Measurements from ENCODE around the gene CHD5. TPM values are rescaled to one million over a fixed set of nuclear protein-coding genes. Genes with fewer than 3 reads are reported as not detected.

Gene CHD5
- total RNA-seq, 1 experiment from 2014 or later, result 0.39 TPM

- Histone ChIP-seq H3K4me3 (ENCODE audit: low read depth, low read length) (no peak overlapping the region), H3K36me3 (ENCODE audit: control insufficient read depth, insufficient read depth, low read length) (no peaks in the 10 kb centered on the region), H3K4me1 (no peaks in the 10 kb centered on the region), H3K27me3 (replicated peaks; ENCODE audit: control insufficient read depth, insufficient read depth, low read length) (no peaks in the 10 kb centered on the region), H3K9me3 (no peaks in the 10 kb centered on the region)
- H3K4me3 Mint-ChIP-seq (ENCODE audit: unreplicated experiment), result no peak overlapping the region
- peaks cover 95% of the 10 kb centered on the region for H3K36me3 Mint-ChIP-seq (ENCODE audit: insufficient read depth, unreplicated experiment)
- no peaks in the 10 kb centered on the region for H3K9me3 Mint-ChIP-seq (ENCODE audit: unreplicated experiment)
- intact Hi-C loops (cut with micrococcal nuclease; ENCODE audit: unreplicated experiment), result no loop called here
- CTCF ChIA-PET, result interaction anchor here (0.6 to 1.0 kb wide), 2 partner anchors 10 to 57 kb away, joined by 3 read pairs; no protein-coding TSS in a partner anchor
- no TSS peak for BruUV-seq (replicated peaks)
- H3K27me3 Mint-ChIP-seq (ENCODE audit: insufficient read depth, unreplicated experiment), result no peaks in the 10 kb centered on the region
- TF ChIP-seq CTCF (IDR thresholded peaks at IDR 0.05; ENCODE audit: insufficient read depth in 1 of 2, low read depth in 1 of 2, low read length in 1 of 2, severe bottlenecking in 1 of 2, unreplicated experiment in 1 of 2), result no peak
- no peaks in the 10 kb centered on the region for H3K4me1 Mint-ChIP-seq (ENCODE audit: low read depth, unreplicated experiment)
- H3K27ac Mint-ChIP-seq (ENCODE audit: unreplicated experiment), result no peak overlapping the region
- DNase-seq, result no peak
- POLR2A ChIA-PET, result no interaction called here
These were observed 8.3 kb upstream of the CHD5 start for GRCh38 chr1:6188466-6188865.

GRCh38 chr1:6185635-6186382 is 5.7 kb upstream of the CHD5 start:
- no peak overlapping the region for H3K4me3 Mint-ChIP-seq (ENCODE audit: unreplicated experiment)
- no peaks in the 10 kb centered on the region for H3K4me1 Mint-ChIP-seq (ENCODE audit: low read depth, unreplicated experiment)
- DNase-seq, result peak in 1 of 2 experiments; percentile 49
- no peaks in the 10 kb centered on the region for H3K9me3 Mint-ChIP-seq (ENCODE audit: unreplicated experiment)
- intact Hi-C loops (cut with micrococcal nuclease; ENCODE audit: unreplicated experiment), result no loop called here
- H3K4me3 ChIP-seq (ENCODE audit: low read depth, low read length), result no peak overlapping the region
- no peaks in the 10 kb centered on the region for H3K27me3 Mint-ChIP-seq (ENCODE audit: insufficient read depth, unreplicated experiment)
- TSS peak; percentile 90 for BruUV-seq (replicated peaks)
- H3K36me3 ChIP-seq (ENCODE audit: control insufficient read depth, insufficient read depth, low read length), result no peaks in the 10 kb centered on the region
- TF ChIP-seq CTCF (IDR thresholded peaks at IDR 0.05; ENCODE audit: insufficient read depth in 1 of 2, low read depth in 1 of 2, low read length in 1 of 2, severe bottlenecking in 1 of 2, unreplicated experiment in 1 of 2), result peak; percentile 34 to 43
- H3K9me3 ChIP-seq, result no peaks in the 10 kb centered on the region
- no peaks in the 10 kb centered on the region for H3K27me3 ChIP-seq (replicated peaks; ENCODE audit: control insufficient read depth, insufficient read depth, low read length)
- H3K4me1 ChIP-seq, result no peaks in the 10 kb centered on the region
- H3K27ac Mint-ChIP-seq (ENCODE audit: unreplicated experiment), result no peak overlapping the region
- ChIA-PET CTCF (interaction anchor here (1.1 kb wide), 1 partner anchor 19 kb away, joined by 3 read pairs; no protein-coding TSS in a partner anchor), POLR2A (no interaction called here)
- H3K36me3 Mint-ChIP-seq (ENCODE audit: insufficient read depth, unreplicated experiment), result peaks cover 90% of the 10 kb centered on the region

GRCh38 chr1:6185151-6185550 is 5.0 kb upstream of the CHD5 start:
- TF ChIP-seq CTCF (IDR thresholded peaks at IDR 0.05; ENCODE audit: insufficient read depth in 1 of 2, low read depth in 1 of 2, low read length in 1 of 2, severe bottlenecking in 1 of 2, unreplicated experiment in 1 of 2), result no peak
- BruUV-seq (replicated peaks), result no TSS peak
- CTCF ChIA-PET, result interaction anchor here (1.1 kb wide), 1 partner anchor 20 kb away, joined by 3 read pairs; no protein-coding TSS in a partner anchor
- Histone ChIP-seq H3K4me3 (ENCODE audit: low read depth, low read length) (no peak overlapping the region), H3K9me3 (no peaks in the 10 kb centered on the region), H3K27me3 (replicated peaks; ENCODE audit: control insufficient read depth, insufficient read depth, low read length) (no peaks in the 10 kb centered on the region), H3K4me1 (no peaks in the 10 kb centered on the region), H3K36me3 (ENCODE audit: control insufficient read depth, insufficient read depth, low read length) (no peaks in the 10 kb centered on the region)
- Mint-ChIP-seq H3K9me3 (ENCODE audit: unreplicated experiment) (no peaks in the 10 kb centered on the region), H3K27me3 (ENCODE audit: insufficient read depth, unreplicated experiment) (no peaks in the 10 kb centered on the region), H3K4me1 (ENCODE audit: low read depth, unreplicated experiment) (no peaks in the 10 kb centered on the region), H3K27ac (ENCODE audit: unreplicated experiment) (no peak overlapping the region), H3K36me3 (ENCODE audit: insufficient read depth, unreplicated experiment) (peaks cover 85% of the 10 kb centered on the region), H3K4me3 (ENCODE audit: unreplicated experiment) (no peak overlapping the region)
- POLR2A ChIA-PET, result no interaction called here
- DNase-seq, result no peak
- intact Hi-C loops (cut with micrococcal nuclease; ENCODE audit: unreplicated experiment), result no loop called here
